ENCODE measurements around the gene ST8SIA4.

DNA sequence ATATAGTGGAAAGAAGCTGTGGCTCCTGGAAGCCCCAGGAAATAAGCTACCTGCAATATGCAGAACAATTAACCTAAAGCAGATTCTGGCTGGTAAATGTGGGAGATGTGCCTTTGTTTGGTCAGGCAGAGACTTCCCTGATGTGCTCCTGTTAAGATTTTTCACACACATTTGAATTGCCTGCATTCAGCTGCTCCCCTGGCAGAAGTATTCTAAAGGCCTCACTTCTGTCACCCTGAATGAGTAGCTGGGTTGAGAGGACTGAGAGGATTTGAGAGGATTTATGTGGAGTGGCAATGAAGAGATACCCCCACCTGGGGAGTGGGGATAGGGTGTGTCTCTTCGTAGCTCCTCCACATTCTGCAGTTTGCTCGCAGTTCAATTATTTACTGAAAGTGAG is 130.5 kb downstream of the ST8SIA4 start:
- no peak for TF ChIP-seq CREB1 (IDR thresholded peaks at IDR 0.05; ENCODE audit: low read depth)
- TF ChIP-seq, protein P1, sequence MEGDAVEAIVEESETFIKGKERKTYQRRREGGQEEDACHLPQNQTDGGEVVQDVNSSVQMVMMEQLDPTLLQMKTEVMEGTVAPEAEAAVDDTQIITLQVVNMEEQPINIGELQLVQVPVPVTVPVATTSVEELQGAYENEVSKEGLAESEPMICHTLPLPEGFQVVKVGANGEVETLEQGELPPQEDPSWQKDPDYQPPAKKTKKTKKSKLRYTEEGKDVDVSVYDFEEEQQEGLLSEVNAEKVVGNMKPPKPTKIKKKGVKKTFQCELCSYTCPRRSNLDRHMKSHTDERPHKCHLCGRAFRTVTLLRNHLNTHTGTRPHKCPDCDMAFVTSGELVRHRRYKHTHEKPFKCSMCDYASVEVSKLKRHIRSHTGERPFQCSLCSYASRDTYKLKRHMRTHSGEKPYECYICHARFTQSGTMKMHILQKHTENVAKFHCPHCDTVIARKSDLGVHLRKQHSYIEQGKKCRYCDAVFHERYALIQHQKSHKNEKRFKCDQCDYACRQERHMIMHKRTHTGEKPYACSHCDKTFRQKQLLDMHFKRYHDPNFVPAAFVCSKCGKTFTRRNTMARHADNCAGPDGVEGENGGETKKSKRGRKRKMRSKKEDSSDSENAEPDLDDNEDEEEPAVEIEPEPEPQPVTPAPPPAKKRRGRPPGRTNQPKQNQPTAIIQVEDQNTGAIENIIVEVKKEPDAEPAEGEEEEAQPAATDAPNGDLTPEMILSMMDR (IDR thresholded peaks at IDR 0.05 in 2 of 3, conservative IDR thresholded peaks at IDR 0.05 in 1 of 3; ENCODE audit: control insufficient read depth in 2 of 3, extremely low read depth in 1 of 3, insufficient read depth in 1 of 3, low read depth in 3 of 3, low read length in 3 of 3): no peak
- no peak for TF ChIP-seq RFX5 (IDR thresholded peaks at IDR 0.05; ENCODE audit: low read depth, low read length)
- no peak for TF ChIP-seq HDAC2 (IDR thresholded peaks at IDR 0.05)
- TF ChIP-seq EP300 (IDR thresholded peaks at IDR 0.05; ENCODE audit: borderline replicate concordance in 1 of 2, control insufficient read depth in 1 of 2, low read depth in 2 of 2, low read length in 2 of 2): no peak
- TF ChIP-seq TCF7 (IDR thresholded peaks at IDR 0.05; ENCODE audit: borderline replicate concordance): no peak
- TF ChIP-seq POLR2AphosphoS5 (IDR thresholded peaks at IDR 0.05; ENCODE audit: low read length): no peak
- TF ChIP-seq, protein P2, sequence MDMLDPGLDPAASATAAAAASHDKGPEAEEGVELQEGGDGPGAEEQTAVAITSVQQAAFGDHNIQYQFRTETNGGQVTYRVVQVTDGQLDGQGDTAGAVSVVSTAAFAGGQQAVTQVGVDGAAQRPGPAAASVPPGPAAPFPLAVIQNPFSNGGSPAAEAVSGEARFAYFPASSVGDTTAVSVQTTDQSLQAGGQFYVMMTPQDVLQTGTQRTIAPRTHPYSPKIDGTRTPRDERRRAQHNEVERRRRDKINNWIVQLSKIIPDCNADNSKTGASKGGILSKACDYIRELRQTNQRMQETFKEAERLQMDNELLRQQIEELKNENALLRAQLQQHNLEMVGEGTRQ (IDR thresholded peaks at IDR 0.05; ENCODE audit: borderline replicate concordance, low read depth, low read length): no peak
- no peak for TF ChIP-seq HDGF (IDR thresholded peaks at IDR 0.05)

Measured in GM12878 (cell line).